Upper lobe of left lung (tissue), 6 donors: Measurements from ENCODE around the gene GALNS. TPM values are rescaled to one million over a fixed set of nuclear protein-coding genes. Genes with fewer than 3 reads are reported as not detected.
A peak's percentile ranks its signal among the peaks of the same experiment; 100 is the strongest.

Source experiments
- ATAC-seq, 2 donors: fragments of 200-7000 bp; cut with Tn5 transposase; one replicate each; pipeline ENCODE4 v1.9.1; 2022; ENCODE audit warnings: mild to moderate bottlenecking in 2 of 2, moderate library complexity in 2 of 2; ENCODE audit not compliant: low FRiP score in 2 of 2
- DNase-seq, 2 donors: peaks; one replicate each; pipeline ENCODE4 v3.0.0-alpha.2; 2019 to 2020
- H3K27ac ChIP-seq, 4 donors: fragments of 200-600 bp; sonication (generic); one replicate each; pipeline ENCODE4 v1.5.1; 2016 to 2019
- H3K27me3 ChIP-seq, 4 donors: fragments of 200-600 bp; sonication (generic); one replicate each; pipeline ENCODE4 v1.5.1; 2017 to 2019
- H3K36me3 ChIP-seq, 4 donors: fragments of 200-600 bp; sonication (generic); one replicate each; pipeline ENCODE4 v1.5.1; 2016 to 2019
- H3K4me1 ChIP-seq, 4 donors: fragments of 200-600 bp; sonication (generic); one replicate each; pipeline ENCODE4 v1.5.1; 2018 to 2019
- H3K4me3 ChIP-seq, 4 donors: fragments of 200-600 bp; sonication (generic); one replicate each; pipeline ENCODE4 v1.5.1; 2017 to 2019; ENCODE audit warnings: mild to moderate bottlenecking in 2 of 4, moderate library complexity in 1 of 4
- H3K9me3 ChIP-seq, 4 donors: fragments of 200-600 bp; sonication (generic); one replicate each; pipeline ENCODE4 v1.5.1; 2018 to 2019
- CTCF ChIP-seq, 6 experiments: fragments of 450-650 bp in 4 of 6; fragments of 200-600 bp in 2 of 6; sonication (generic) in 2 of 6; IDR thresholded peaks; one replicate each; pipeline ENCODE4 v1.5.1; 2016 to 2019; ENCODE audit warnings: antibody characterized with exemption in 6 of 6
- EP300 ChIP-seq, 4 donors: sonication (generic); formaldehyde crosslinking; IDR thresholded peaks; one replicate each; pipeline ENCODE4 v1.5.1; 2017; ENCODE audit warnings: antibody characterized with exemption in 4 of 4, control low read depth in 2 of 4
- POLR2A ChIP-seq, 4 donors: fragments of 450-650 bp; IDR thresholded peaks; one replicate each; pipeline ENCODE4 v1.5.1; 2016 to 2017; ENCODE audit warnings: antibody characterized with exemption in 4 of 4, mild to moderate bottlenecking in 2 of 4
- POLR2AphosphoS5 ChIP-seq, 2 donors: sonication (generic); formaldehyde crosslinking; IDR thresholded peaks; one replicate each; pipeline ENCODE4 v1.5.1; 2017; ENCODE audit warnings: antibody characterized with exemption in 2 of 2
- WGBS, 2 donors: methylation state at CpG; one replicate each; pipeline ENCODE4 v1.1.5; 2017 to 2018; 5-methylcytosine and 5-hydroxymethylcytosine counted together
- total RNA-seq, 6 donors: library from RNA; depleted of rRNA in 4 of 6; stranded (reverse); fragments of >200 nt in 4 of 6; gene quantifications; one replicate each; pipeline versions ENCODE4 v1.1.0 to v1.2.1, GENCODE V29; 2016 to 2021
- donor health status: DM: no; HTN: no; CAD: no; lungs with moderate emphysema.
- donor health status: DM: no; HTN: yes; CAD: no; lungs with severe emphysema.

GALNS gene
- total RNA-seq, 6 donors from 2014 or later: 24.8 to 140 (median 45.6) TPM

GRCh38 chr16:88885693-88886280, 29.0 kb upstream of the GALNS start:
- Histone ChIP-seq H3K27me3 (no peaks in the 10 kb centered on the region), H3K9me3 (no peaks in the 10 kb centered on the region), H3K36me3 (peaks cover 0 to 58% (median 24%) of the 10 kb centered on the region in 4 donors), H3K27ac (peak overlapping the region; percentile 35 to 80 (median 64)), H3K4me1 (peaks cover 3 to 22% (median 9%) of the 10 kb centered on the region in 4 donors), H3K4me3 (no peak overlapping the region)
- DNase-seq (no peak), ATAC-seq (no peak)
- TF ChIP-seq CTCF (IDR thresholded peaks at IDR 0.05): no peak
- no peak for TF ChIP-seq EP300 (IDR thresholded peaks at IDR 0.05)
- TF ChIP-seq POLR2AphosphoS5 (IDR thresholded peaks at IDR 0.05): no peak
- TF ChIP-seq POLR2A (IDR thresholded peaks at IDR 0.05): no peak
- 79 to 89% methylated on average over 6 to 26 of the region's 28 CpGs for WGBS, 2 donors

- peaks cover 3 to 25% (median 9%) of the 10 kb centered on the region in 4 donors for H3K4me1 ChIP-seq
- TF ChIP-seq CTCF (IDR thresholded peaks at IDR 0.05) (no peak), EP300 (IDR thresholded peaks at IDR 0.05) (no peak), POLR2A (IDR thresholded peaks at IDR 0.05) (no peak), POLR2AphosphoS5 (IDR thresholded peaks at IDR 0.05) (no peak)
- DNase-seq (no peak), ATAC-seq (no peak)
- no peaks in the 10 kb centered on the region for H3K9me3 ChIP-seq
- no peak overlapping the region for H3K4me3 ChIP-seq
- H3K36me3 ChIP-seq: peaks cover 0 to 62% (median 27%) of the 10 kb centered on the region in 4 donors
- 94 to 96% methylated on average over 25 to 35 of the region's 39 CpGs for WGBS, 2 donors
- no peak overlapping the region for H3K27ac ChIP-seq
- no peaks in the 10 kb centered on the region for H3K27me3 ChIP-seq
Measured at GRCh38 chr16:88884569-88885271, 28.0 kb upstream of the GALNS start.

GRCh38 chr16:88883946-88884345, 27.2 kb upstream of the GALNS start:
- ATAC-seq (no peak), DNase-seq (peak in 1 of 2 donors; percentile 74)
- H3K9me3 ChIP-seq: no peaks in the 10 kb centered on the region
- no peak overlapping the region for H3K4me3 ChIP-seq
- H3K27ac ChIP-seq: no peak overlapping the region
- H3K27me3 ChIP-seq: no peaks in the 10 kb centered on the region
- TF ChIP-seq EP300 (IDR thresholded peaks at IDR 0.05) (no peak), CTCF (IDR thresholded peaks at IDR 0.05) (no peak), POLR2AphosphoS5 (IDR thresholded peaks at IDR 0.05) (no peak), POLR2A (IDR thresholded peaks at IDR 0.05) (no peak)
- WGBS, 2 donors: 89 to 94% methylated on average over 9 to 11 of the region's 11 CpGs
- peaks cover 3 to 25% (median 9%) of the 10 kb centered on the region in 4 donors for H3K4me1 ChIP-seq
- H3K36me3 ChIP-seq: peaks cover 0 to 67% (median 29%) of the 10 kb centered on the region in 4 donors

- H3K36me3 ChIP-seq: peaks cover 0 to 71% (median 30%) of the 10 kb centered on the region in 4 donors
- WGBS, 2 donors: 96 to 97% methylated on average over 45 to 49 of the region's 49 CpGs
- no peak overlapping the region for H3K4me3 ChIP-seq
- ATAC-seq (no peak), DNase-seq (peak in 1 of 2 donors; percentile 69)
- H3K27me3 ChIP-seq: no peaks in the 10 kb centered on the region
- no peak for TF ChIP-seq EP300 (IDR thresholded peaks at IDR 0.05)
- TF ChIP-seq POLR2AphosphoS5 (IDR thresholded peaks at IDR 0.05): no peak
- TF ChIP-seq CTCF (IDR thresholded peaks at IDR 0.05): no peak
- no peak for TF ChIP-seq POLR2A (IDR thresholded peaks at IDR 0.05)
- H3K4me1 ChIP-seq: peaks cover 3 to 25% (median 9%) of the 10 kb centered on the region in 4 donors
- H3K27ac ChIP-seq: no peak overlapping the region
- H3K9me3 ChIP-seq: no peaks in the 10 kb centered on the region
Measured at GRCh38 chr16:88883117-88883895, 26.6 kb upstream of the GALNS start.
